ENCODE data around the gene NGF. TPM values are rescaled to one million over a fixed set of nuclear protein-coding genes. Genes with fewer than 3 reads are reported as not detected.

The NGF gene
- total and polyA plus RNA-seq, 2 of the 4 experiments (the other 2 are of a cell fraction): 12.5 to 21.7 TPM

- Histone ChIP-seq H2BK20ac (ENCODE audit: low read depth, low read length) (no peak overlapping the region), H4K5ac (ENCODE audit: low read depth, low read length) (no peak overlapping the region), H3K56ac (ENCODE audit: extremely low read depth, insufficient read depth, low read length) (no peak overlapping the region), H2BK15ac (ENCODE audit: low read depth, low read length) (no peak overlapping the region), H3K4ac (ENCODE audit: low read depth, low read length) (no peak overlapping the region), H3K23ac (ENCODE audit: low read depth, low read length) (no peak overlapping the region), H3K27me3 (ENCODE audit: control insufficient read depth, insufficient read depth, low read length) (no peaks in the 10 kb centered on the region), H3K9me3 (ENCODE audit: control insufficient read depth, insufficient read depth, low read length) (0 out of 2 replicates have a peak, but pooled peaks cover 2% of the 10 kb centered on the region), H3K4me2 (ENCODE audit: low read depth, low read length) (no peak overlapping the region), H3K14ac (replicated peaks; ENCODE audit: low read depth, low read length) (no peak overlapping the region), H3K36me3 (ENCODE audit: control insufficient read depth, insufficient read depth, low read length) (no peaks in the 10 kb centered on the region), H2AK9ac (replicated peaks; ENCODE audit: low read depth, low read length, poor library complexity) (no peak overlapping the region), H2BK5ac (ENCODE audit: low read depth, low read length, poor library complexity, severe bottlenecking) (no peak overlapping the region), H3K79me1 (ENCODE audit: low read depth in 1 of 2, low read length in 2 of 2) (no peaks in the 10 kb centered on the region), H4K8ac (ENCODE audit: low read depth in 2 of 2, low read length in 2 of 2) (no peak overlapping the region), H3K9me1 (ENCODE audit: insufficient read depth, low read length) (peaks cover 2% of the 10 kb centered on the region; the same call in 1 of the 2 replicates), H3K9ac (ENCODE audit: low read depth, low read length) (no peak overlapping the region), H2AK5ac (ENCODE audit: low read depth, low read length) (no peak overlapping the region), H2AFZ (replicated peaks; ENCODE audit: low read length, poor library complexity) (no peak overlapping the region), H4K20me1 (ENCODE audit: insufficient read depth, low read length) (no peaks in the 10 kb centered on the region), H3K27ac (ENCODE audit: insufficient read depth, low read length) (no peak overlapping the region), H4K91ac (ENCODE audit: insufficient read depth, low read depth, low read length) (no peak overlapping the region), H3K18ac (ENCODE audit: low read depth, low read length) (no peak overlapping the region), H2BK120ac (ENCODE audit: low read depth, low read length) (no peak overlapping the region), H3K4me1 (ENCODE audit: control insufficient read depth, insufficient read depth, low read length) (peaks cover 6% of the 10 kb centered on the region), H3K4me3 (ENCODE audit: insufficient read depth, low read depth, low read length) (no peak overlapping the region)
- DNase-seq: no peak
- no CpG with 5 or more reads among the region's 1 CpG for WGBS, 2 experiments (ENCODE audit: extremely low coverage in 2 of 2, insufficient read length in 1 of 2)
- POLR2A ChIA-PET (ENCODE audit: unreplicated experiment): interaction anchor here (1.6 kb wide), 1 partner anchor 10 kb away, joined by 6 read pairs; no protein-coding TSS in a partner anchor
- intact Hi-C loops (cut with micrococcal nuclease): loop anchor here (1.0 kb wide), 1 partner anchor 39 kb away; no protein-coding TSS in a partner anchor
- in situ Hi-C loops (cut with MboI; ENCODE audit: low sequenced_read_pairs): no loop called here
- ATAC-seq (ENCODE audit: low read depth): no peak
- no TSS peak for BruUV-seq (replicated peaks)
- dilution Hi-C loops (cut with HindIII; ENCODE audit: low sequenced_read_pairs, unreplicated experiment): no loop called here
- CTCF ChIA-PET: interaction anchor here (0.7 kb wide), 1 partner anchor 42 kb away, joined by 3 read pairs; no protein-coding TSS in a partner anchor
- TF ChIP-seq MXI1 (IDR thresholded peaks at IDR 0.05; ENCODE audit: borderline replicate concordance, low read depth, low read length) (no peak), BHLHE40 (IDR thresholded peaks at IDR 0.05; ENCODE audit: low read depth, low read length) (no peak), NFE2L2 (IDR thresholded peaks at IDR 0.05; ENCODE audit: low read depth, low read length) (no peak), MAFK (IDR thresholded peaks at IDR 0.05; ENCODE audit: low read depth, low read length) (no peak), RFX5 (IDR thresholded peaks at IDR 0.05; ENCODE audit: low read depth, low read length) (no peak), FOS (IDR thresholded peaks at IDR 0.05; ENCODE audit: low read depth, low read length) (no peak), CHD1 (IDR thresholded peaks at IDR 0.05; ENCODE audit: low read depth, low read length) (no peak), RCOR1 (IDR thresholded peaks at IDR 0.05; ENCODE audit: insufficient replicate concordance, low read length) (no peak), SMC3 (IDR thresholded peaks at IDR 0.05; ENCODE audit: low read depth, low read length) (no peak), CEBPB (IDR thresholded peaks at IDR 0.05; ENCODE audit: low read depth, low read length) (no peak), POLR2A (IDR thresholded peaks at IDR 0.05; ENCODE audit: low read depth, low read length) (no peak), MAZ (IDR thresholded peaks at IDR 0.05; ENCODE audit: borderline replicate concordance, low read depth, low read length) (no peak), USF2 (IDR thresholded peaks at IDR 0.05; ENCODE audit: low read depth, low read length) (no peak), RAD21 (IDR thresholded peaks at IDR 0.05; ENCODE audit: low read length) (no peak)
- TF ChIP-seq, protein P1, sequence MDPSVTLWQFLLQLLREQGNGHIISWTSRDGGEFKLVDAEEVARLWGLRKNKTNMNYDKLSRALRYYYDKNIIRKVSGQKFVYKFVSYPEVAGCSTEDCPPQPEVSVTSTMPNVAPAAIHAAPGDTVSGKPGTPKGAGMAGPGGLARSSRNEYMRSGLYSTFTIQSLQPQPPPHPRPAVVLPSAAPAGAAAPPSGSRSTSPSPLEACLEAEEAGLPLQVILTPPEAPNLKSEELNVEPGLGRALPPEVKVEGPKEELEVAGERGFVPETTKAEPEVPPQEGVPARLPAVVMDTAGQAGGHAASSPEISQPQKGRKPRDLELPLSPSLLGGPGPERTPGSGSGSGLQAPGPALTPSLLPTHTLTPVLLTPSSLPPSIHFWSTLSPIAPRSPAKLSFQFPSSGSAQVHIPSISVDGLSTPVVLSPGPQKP (IDR thresholded peaks at IDR 0.05; ENCODE audit: borderline replicate concordance, low read depth, low read length): no peak
Measured at GRCh38 chr1:115241309-115241708, 96.7 kb downstream of the NGF start.

All from IMR-90 (cell line).